ENCODE measurements around the gene SCO2.

The SCO2 gene

GRCh38 chr22:50518606-50519005 lies 6.8 kb downstream of the SCO2 start:
- no peak for DNase-seq

GRCh38 chr22:50517495-50518260 lies 7.7 kb downstream of the SCO2 start:
- DNase-seq = no peak

GRCh38 chr22:50516891-50517290 lies 8.5 kb downstream of the SCO2 start:
- DNase-seq = no peak

GRCh38 chr22:50516068-50516467 lies 9.3 kb downstream of the SCO2 start:
- DNase-seq = no peak

- DNase-seq = no peak
Observed at GRCh38 chr22:50513175-50513574, 12.2 kb downstream of the SCO2 start.

- DNase-seq = no peak
Observed at GRCh38 chr22:50508897-50509296, 16.5 kb downstream of the SCO2 start.

- DNase-seq = peak; percentile 98 to 99
Observed at GRCh38 chr22:50507991-50508884, 17.2 kb downstream of the SCO2 start, which contains the start of gene NCAPH2. Gene NCAPH2, plus strand, starts transcription at chr22:50508224. Its CDS starts 114 bp downstream, at chr22:50508338.

- DNase-seq = no peak
Observed at GRCh38 chr22:50507421-50507990, 17.9 kb downstream of the SCO2 start, which contains the start of gene LMF2. Gene LMF2, minus strand, starts transcription at chr22:50507702. Its CDS starts 27 bp downstream, at chr22:50507675.

- no peak for DNase-seq
Observed at GRCh38 chr22:50506611-50507420, 18.6 kb downstream of the SCO2 start.

GRCh38 chr22:50505776-50506610 lies 19.4 kb downstream of the SCO2 start:
- DNase-seq = no peak

- no peak for DNase-seq
Observed at GRCh38 chr22:50505276-50505775, 20.1 kb downstream of the SCO2 start.

- DNase-seq = no peak
Observed at GRCh38 chr22:50504369-50505211, 20.8 kb downstream of the SCO2 start.

- no peak for DNase-seq
Observed at GRCh38 chr22:50503475-50504145, 21.8 kb downstream of the SCO2 start.

- DNase-seq = no peak
Observed at GRCh38 chr22:50502628-50503474, 22.5 kb downstream of the SCO2 start.

- no peak for DNase-seq
Observed at GRCh38 chr22:50502096-50502495, 23.3 kb downstream of the SCO2 start.

GRCh38 chr22:50500452-50500851 lies 24.9 kb downstream of the SCO2 start:
- DNase-seq = no peak

- DNase-seq = peak; percentile 73 to 81
Observed at GRCh38 chr22:50498322-50498890, 27.0 kb downstream of the SCO2 start.

- no peak for DNase-seq
Observed at GRCh38 chr22:50497093-50497492, 28.3 kb downstream of the SCO2 start.
